ENCODE data around the gene TMEM255A.

TMEM255A gene

DNA sequence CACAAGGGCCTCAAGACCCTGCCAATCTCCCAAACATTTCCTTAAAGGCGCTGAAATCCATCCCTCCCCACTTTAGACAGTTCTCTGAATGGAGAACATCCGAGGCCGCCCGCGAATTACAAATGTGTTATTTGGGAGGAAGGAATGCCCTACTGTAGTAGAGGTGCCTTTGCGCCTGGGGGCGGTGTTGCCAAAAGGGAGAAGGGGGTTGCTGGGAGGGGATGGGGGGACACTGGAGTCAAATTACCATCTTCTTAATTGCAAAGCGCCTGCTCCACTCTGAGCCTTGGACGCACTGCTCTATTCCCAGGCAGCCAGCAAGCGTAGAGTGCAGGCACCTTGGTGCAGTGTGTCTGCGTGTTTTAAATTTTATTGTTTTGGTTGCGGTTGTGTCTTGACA, 2.7 kb downstream of the TMEM255A start:
- DNase-seq (ENCODE audit: low spot score): no peak

DNA sequence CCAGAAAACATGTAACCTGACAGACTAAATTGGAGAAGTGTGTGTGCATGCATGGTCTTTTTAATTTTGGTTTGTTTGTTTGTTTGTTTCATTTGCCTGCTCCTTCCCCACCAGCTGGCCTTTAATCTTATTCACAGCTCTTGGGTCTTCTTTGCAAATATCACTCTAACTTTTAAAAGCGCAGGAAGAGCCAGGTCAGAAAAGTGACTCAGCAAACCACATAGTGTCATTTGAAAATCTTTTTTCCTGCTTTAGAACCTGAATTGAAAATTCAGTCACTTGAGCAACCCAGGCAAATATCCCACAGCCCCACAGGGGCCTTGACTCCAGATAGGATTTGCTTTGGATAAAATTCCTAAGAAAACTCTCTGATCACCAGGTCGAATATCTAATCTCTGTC, 4.6 kb downstream of the TMEM255A start:
- DNase-seq (ENCODE audit: low spot score): no peak

DNA sequence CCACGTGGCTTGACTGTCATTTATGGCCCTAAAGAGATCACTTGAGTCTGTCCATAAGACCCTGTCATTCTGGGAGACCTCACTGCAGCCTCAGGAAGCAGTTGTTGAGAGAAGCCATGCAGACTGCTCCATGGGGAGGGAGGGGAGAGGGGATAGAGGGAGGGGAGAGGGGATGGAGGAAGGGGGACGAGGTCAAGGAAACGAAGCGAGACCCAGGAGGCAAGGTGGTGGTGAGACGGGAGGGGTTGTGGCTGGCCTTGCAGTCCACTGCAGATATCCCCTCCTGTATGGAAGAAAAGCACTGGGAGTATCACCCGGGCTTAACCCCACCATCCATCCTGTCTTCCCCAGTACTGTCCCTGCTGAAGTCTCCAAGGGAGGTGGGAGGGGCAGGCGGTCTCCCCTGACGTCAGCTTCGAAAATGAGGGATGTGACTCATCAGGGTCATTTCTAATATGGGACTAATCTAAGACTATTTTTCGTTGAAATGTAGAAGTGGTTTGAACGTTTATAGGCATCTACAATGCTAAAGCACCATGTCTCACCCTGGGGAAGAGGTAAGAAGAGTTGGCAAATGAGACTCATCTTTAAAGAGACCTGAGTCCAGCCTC, 5.6 kb downstream of the TMEM255A start:
- peak; percentile 8 for DNase-seq (ENCODE audit: low spot score)

DNA sequence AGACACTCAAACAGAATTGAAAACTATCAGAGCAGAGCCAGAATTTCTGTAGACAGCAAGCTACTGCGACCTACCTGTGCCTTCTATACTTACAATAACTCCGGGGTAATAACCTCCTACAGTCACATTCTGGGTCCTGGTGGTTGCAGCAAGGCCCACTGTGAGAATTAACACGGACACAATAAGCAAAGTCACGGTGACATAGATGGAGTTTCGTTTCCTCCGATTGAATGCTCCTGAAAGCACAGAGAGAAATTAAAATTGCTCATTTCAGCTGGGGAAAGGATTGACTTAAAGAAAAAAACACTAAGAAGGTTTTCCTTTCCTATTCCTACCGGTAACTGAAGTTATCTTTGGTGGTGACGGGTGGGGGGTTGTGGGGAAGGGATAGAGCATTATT, 7.0 kb downstream of the TMEM255A start:
- no peak for DNase-seq (ENCODE audit: low spot score)

DNA sequence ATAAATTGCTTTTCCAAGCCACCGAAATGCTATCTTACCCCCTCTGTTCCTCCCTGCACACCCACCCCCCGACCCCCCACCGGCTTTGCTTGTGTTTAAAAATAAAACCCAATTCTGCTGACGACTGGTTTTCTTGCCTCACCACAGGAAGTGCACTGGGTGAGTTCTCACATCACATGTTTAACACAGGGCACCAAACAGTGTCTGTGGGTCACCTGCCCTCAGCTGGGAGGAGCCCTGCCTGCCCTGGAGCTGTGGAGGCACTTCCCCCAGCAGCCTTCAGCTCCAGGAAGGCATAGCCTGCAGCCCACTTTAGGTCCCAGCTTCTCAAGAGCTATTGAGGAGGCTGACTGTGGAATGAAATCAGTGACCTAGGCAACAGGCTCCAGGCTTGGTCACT, 8.8 kb downstream of the TMEM255A start:
- peak; percentile 36 for DNase-seq (ENCODE audit: low spot score)

DNA sequence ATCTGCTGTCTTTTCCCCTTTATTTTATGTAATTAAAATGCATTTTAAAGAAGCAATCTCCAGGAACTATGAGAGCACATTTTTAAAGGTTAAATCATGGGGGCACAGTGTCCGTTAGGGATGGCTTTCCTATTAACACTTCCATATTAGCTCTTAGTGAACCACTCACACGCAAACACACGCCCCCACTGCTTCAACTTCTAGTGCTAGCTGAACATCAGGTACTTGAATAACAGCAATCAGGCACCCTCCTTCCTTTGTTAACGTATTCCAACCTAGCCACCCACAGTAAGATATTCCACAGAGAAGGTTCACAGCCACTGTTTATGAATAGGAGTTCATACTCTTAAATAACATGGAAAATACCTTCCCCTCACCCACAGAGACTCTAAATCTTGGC, 9.3 kb downstream of the TMEM255A start:
- no peak for DNase-seq (ENCODE audit: low spot score)

DNA sequence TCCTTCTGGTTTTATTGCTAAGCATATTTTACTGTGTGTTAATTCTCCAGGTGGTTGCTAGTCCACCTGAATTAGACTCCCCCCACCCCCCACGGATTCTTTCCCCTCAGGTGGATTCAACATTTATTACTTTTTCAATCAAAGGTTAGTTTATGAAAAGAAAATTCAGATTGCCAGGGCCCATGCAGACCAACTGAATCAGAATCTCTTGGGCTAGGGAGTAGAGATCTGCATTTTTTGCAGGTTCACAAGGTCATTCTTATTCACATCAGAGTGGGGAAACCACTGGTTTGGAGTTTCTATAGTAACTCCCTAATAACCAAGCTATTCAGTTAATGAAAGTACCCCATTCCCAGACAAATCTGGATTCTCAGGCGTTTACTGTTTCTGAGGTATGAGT, 9.8 kb downstream of the TMEM255A start:
- DNase-seq (ENCODE audit: low spot score): no peak

DNA sequence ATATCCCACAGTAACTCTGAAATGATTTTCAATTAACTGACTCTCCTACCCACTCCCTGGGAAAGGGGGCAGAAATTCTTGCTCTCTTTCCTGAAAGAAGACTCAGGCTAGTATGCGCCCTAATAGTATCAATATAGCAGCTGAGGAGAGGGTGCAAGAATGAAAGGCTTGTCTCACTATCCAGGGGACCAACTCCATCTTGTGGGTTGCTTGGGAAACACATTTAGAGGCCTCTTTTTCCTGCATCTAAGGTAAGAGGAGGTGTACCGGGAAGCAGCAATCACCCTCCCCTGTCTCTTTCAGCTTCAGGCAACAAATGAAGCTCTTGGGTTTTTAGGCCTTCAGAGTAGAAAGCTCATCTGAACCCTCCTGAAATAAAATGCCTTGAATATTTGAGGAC, 11.3 kb downstream of the TMEM255A start:
- DNase-seq (ENCODE audit: low spot score): peak; percentile 20

DNA sequence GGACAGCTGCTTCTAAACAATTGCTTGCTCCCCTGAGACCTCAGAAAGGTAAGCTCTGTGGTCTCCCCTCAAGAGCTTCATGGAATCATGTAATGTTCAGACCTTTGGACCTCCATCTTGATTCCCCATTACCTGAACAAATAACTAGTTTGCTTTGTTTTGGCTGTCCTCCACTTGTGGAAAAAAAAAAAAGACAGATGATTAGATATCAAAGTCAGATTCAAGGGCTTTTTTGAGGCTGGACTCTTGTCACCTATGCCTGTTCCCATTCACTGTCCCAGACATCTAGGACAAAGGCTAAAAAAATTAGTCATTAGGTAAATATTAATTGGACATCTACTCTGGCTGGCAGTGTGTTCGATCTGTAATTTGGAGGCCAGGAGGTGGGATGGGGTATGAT, 13.3 kb downstream of the TMEM255A start:
- no peak for DNase-seq (ENCODE audit: low spot score)

DNA sequence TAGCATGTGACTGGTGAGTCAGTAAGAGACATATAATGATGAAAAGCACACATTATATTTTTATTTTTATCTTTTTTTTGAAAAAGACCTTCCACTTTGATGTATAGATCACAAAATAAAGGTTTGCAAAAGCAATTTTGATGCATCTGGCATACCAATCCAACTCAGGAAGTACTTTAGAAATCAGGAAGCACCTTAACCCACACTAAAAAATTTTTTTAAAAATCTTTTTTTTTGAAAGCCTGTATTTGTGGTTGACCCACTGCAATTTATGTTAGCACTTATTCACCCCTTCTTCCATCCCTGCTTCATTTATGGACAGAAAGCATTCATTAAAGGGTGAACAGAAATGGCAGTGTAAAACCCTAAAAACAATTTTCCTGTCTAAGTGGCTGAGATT, 16.6 kb downstream of the TMEM255A start:
- no peak for DNase-seq (ENCODE audit: low spot score)

DNA sequence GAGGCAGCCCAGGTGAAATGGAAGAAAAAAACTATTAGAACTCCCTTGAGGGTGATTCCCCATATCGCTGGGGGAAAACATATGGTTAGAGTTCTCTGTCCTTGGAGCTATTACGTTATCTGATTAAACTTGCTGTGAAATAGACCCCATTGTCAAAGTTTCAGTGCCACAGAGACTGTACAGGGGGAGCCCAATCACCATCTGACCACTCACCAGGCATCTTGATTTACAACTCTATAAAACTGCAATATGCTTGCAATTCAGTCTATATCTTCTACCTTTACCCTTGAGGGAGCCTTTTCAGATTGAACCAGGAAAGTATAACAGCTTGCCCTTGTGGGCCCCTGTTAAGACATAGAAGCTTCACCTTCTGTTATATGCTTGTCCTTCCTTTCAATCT, 18.2 kb downstream of the TMEM255A start:
- no peak for DNase-seq (ENCODE audit: low spot score)

DNA sequence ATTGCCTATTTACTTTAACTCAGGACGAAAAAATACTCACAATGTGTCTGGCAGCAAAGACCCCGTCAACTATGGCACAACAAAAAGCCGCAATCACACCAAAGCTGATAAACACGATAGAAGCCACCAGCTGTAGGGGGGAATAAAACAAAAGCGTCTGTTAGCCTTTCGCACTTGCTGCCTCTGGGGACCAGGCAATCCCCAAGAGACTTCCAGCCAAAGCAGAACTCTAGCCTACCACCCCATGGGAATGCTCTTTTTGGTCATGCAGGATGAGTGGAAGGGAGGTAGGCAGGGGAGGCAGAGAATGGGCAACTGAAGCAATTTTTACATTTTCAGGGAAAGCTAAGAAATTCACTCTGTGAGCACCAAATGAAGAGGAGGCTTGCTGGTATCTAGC, 20.1 kb downstream of the TMEM255A start:
- no peak for DNase-seq (ENCODE audit: low spot score)

DNA sequence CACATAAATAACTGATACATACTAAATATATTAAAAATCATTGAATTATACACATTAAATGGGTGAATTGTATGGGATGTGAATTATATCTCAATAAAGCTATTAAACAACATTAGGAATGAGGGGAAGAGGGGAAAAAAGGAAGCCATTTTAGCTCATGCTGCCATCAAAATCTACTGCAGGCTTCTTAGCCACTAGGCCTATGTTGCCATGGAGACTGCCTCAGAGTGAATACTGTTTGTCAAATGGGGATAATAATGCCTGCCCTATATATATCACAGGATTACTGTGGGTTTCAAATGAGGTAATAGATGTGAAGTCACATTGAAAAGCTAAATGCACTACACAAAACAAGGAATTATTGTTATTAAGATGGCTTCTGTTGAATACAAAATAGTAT, 21.2 kb downstream of the TMEM255A start:
- no peak for DNase-seq (ENCODE audit: low spot score)

DNA sequence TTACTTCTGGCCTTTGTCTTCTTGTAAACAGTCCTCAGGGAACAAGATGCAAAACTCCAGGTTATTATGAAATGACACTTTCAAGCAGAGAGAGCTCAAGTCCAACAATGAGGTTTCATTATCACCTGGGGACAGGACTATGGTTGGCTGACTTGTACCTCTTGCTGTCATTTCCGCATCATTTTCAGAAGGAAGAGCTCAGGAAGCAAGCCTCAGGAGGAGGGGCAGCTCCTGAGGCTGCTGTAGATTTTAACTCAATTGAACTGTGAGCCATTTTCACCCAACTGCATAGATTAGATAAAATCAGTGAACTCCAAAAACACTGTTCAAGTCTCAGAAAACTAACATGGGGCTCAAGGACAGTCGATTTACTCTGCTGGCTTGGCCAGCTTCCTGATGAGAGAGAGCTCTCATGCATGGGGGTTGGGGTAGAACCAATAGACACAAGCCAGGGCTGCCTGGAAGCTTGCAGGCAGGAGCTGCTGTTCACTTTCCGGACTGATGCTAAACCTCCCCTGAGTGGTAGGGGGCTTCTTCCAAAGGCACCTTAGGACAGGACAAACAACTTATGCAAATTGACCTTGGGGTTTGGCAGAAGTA, 23.6 kb downstream of the TMEM255A start:
- no peak for DNase-seq (ENCODE audit: low spot score)

DNA sequence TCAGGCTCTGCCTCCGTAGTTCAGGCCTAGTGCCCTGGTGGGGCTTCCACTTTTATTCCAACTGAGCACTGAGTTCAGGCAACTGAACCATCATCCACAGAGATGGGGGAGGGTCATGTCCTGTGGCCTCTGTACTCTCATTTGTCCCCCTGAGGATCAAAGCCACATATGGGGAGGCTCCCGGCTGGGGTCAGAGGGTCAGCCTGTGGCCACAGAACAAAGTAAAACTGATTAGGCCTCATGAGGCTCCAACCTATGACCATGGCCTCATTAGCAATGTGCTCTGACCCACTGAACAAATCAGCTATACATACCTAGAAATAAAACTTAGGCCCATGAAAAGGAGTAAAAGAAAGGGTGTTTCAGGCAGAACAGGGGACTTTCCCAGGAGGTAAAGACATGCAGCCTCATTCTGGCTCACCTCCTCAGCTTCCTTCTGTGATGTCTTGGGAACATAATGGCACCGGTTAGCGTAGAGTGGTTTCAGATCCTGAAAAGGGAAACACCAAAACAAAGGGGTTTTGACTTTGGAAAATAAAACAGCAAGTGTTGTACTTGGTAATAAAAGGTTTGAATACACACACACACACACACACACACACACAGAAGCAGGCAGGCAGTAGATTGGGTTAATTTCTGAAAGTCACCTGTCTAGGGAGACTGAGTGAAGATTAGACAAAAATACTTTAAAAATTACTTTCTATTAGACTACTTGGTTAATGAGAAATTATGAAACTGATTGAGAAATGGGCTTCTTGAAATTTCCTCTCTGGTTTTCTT, 24.3 kb downstream of the TMEM255A start:
- DNase-seq (ENCODE audit: low spot score): no peak

DNA sequence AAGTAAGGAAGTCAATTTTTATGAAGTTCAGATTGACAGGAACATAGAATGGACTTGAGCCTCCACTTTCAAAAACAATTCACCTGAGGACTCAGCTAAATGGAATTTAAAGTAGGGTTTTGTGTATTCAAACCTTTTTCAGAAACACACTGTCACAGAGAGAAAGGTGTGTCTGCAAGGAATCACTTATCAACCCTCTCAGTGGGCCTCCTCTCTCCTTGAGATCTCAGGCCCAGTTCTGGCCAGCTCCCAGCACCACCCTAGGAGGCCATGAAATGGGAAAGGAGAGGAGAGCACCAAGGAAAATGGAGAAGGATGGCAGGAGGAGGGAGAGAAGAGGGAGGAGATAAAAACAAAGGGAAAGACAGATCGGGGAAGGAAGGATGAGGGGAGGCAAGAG, 28.6 kb downstream of the TMEM255A start:
- no peak for DNase-seq (ENCODE audit: low spot score)

DNA sequence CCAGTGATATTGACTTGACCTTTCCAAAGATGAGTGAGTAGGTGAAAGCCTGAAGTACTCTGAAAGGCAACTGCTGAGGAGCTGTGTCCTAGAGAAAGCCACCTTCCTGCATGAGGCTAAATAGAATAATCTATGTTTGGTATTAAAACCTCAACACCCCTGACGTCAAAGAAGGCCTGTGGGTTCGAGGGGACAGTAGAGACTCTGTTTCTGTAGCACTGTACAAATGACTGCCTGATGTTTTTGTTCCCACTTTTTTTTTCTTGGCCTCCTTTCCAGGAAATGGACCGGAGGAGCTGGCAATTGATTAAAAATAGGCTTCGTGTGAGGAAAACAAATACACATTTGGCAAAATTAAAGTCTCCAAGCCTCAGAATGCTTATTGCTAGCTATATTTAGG, 29.5 kb downstream of the TMEM255A start:
- no peak for DNase-seq (ENCODE audit: low spot score)

DNA sequence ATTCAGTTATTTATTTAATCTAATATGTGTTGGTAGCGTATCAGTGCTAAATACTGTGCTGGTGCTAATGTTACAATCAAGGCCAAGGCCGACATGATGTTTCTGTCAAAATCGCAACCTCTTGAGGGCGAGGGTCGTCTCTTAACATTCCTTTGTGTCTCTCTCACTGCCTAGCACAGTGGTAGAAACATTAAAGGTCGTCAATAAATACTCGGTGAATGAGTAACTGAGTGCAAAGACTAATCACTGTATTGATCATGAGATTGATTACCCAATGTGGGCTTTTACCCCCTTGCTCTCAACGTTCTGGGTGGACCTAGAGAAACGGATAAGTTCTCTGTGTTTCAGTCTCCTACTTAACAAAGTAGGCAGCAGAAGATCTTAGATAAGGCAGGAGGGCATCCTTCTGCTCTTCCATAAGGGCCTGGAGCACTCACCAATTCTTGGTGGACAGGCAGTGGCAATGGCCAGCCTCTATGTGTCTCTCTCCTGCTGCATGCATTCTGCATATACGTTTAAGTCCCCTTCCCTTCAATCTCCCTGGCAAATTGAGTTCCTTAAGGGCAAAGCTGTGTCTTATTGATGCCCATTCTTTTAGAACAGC, 30.1 kb downstream of the TMEM255A start:
- DNase-seq (ENCODE audit: low spot score): no peak

DNA sequence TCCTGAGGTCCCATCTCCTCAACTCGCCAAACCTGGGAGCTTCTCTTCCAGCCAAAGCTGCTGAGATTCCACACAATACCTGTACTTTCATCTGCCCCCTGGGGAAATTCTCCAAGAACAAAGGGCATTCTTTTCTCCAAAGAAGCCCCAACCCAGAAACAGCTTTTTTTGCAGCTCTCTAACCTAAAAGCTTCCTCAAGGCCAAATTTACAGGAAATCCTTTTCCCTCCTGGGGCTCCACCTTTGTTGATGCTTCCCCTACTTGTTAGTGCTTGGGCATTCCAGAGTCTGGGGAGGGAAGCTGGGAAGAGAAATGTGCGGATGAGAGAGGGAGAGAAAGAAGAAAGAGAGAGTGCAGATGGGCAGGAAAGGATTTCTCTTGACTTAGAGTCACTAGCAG, 36.3 kb downstream of the TMEM255A start:
- DNase-seq (ENCODE audit: low spot score): no peak

DNA sequence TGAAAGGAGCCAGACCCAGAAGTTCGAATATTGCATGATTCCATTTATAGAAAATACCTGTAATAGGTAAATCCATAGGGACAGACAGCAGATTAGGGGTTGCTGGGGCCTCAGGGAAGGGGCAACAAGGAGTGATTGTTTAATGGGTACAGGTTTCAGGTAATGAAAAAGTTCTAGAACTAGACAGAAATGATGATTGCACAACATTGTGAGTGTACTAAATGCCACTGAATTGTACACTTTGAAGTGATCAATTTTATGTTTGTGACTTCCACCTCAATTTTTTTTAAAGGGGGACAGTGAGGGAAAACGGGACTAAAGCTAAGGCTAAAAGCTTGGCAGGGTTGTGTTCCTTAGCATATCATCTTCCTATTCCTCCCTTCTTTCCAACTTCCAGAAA, 37.1 kb downstream of the TMEM255A start:
- DNase-seq (ENCODE audit: low spot score): no peak

DNA sequence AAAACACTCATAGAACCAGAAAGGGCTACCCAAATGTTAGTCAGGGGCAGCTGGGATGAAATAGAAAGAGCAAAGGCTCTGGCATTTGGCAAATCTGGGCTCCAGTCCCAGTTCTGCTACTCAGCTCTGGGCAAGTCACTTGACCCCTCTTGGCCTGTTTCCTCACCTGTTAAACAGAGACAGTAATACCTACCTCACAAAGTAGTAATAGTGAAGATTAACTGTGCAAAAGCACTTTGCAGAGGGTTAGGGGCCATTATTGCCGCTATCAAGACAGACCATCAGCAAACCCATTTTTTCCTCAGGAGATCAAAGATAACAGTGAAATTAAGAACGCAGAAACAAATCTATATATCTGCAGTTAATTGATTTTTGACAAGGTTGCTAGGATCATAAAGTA, 40.0 kb downstream of the TMEM255A start:
- no peak for DNase-seq (ENCODE audit: low spot score)

DNA sequence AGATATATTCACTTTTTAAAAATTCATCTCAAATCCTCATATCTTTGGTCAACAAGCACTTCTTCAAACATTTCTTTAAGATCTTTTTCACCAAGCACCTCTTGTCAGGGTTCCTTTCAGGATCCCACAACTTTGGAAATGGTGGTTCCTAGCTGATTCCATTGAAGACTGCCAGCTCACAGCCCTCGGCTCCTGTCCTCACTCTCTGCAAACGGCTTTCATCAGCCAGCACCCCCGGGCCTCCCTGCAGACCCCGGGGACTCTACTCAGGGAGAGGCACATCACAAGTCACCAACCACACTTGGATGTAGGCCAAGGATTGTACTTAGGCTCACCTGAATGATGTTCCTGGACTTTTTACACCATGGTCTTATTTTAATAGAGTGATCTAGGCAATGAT, 40.7 kb downstream of the TMEM255A start:
- DNase-seq (ENCODE audit: low spot score): no peak

DNA sequence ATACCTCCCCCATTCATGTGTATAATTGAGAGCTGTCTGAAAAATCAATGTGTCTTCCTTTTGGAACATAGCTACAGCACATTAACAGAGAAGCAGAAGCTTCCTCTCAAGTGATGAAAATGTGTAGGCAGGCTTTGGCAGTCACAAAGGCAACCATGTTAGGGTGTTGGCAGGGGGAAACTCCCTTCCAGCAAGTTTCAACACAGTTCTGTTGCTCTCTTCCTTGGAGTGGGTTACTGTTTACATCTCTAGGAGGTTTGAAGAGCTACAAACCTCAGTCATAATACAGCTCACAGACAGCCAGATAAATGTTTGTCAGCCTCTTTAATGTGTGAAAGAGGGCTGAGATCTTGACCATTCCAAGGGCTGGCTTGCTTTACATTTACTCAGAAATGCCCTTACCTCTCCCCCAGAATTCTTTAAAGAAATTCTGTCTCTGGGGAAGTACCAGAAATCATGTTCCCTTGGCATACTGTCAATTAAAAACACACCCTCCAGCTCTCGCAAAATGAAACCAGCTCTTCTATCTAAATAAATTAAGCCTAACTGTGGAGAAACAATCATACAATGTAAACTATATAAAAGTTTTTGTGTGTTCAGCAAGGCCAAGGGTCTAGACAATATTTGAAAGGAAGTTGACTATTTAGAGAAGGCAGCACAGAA, 41.8 kb downstream of the TMEM255A start:
- DNase-seq (ENCODE audit: low spot score): no peak

All from SW480 (cell line).